K562 (cell line): ENCODE results near the gene ADAMTS15. TPM values are rescaled to one million over a fixed set of nuclear protein-coding genes. Genes with fewer than 3 reads are reported as not detected.

ENCODE experiments used
- ATAC-seq: fragments of 200-7000 bp; cut with Tn5 transposase; 3 replicates; pipeline ENCODE4 v1.9.1; 2020; ENCODE audit warnings: moderate library complexity
- BruUV-seq: library from RNA; stranded (reverse); fragments of 400-500 nt; replicated peaks from 2 replicates; lab custom pipeline; 2021; lab: Mats Ljungman, UMichigan
- CTCF ChIA-PET: fragments of 300-600 bp; formaldehyde crosslinking; extraction: SDS; loops from one replicate; lab custom pipeline; 2021; ENCODE audit warnings: low intra/inter-chr PET ratio; lab: Yijun Ruan, JAX
- POLR2A ChIA-PET: fragments of 300-600, 350-650 bp; sonication (Branson Sonifier 250); formaldehyde crosslinking; extraction: SDS; loops from one replicate; lab custom pipeline; 2021; ENCODE audit warnings: antibody characterized with exemption, inconsistent platforms; lab: Yijun Ruan, JAX
- DNase-seq, 4 experiments: peaks; one replicate each; pipeline versions ENCODE4 v3.0.0 to v3.0.0-alpha.2; 2011 to 2018; ENCODE audit warnings: low spot score in 3 of 4, mixed read lengths in 3 of 4; ENCODE audit errors: extremely low read depth in 1 of 4
- FAIRE-seq: peaks from 2 replicates; lab custom pipeline; 2011; peaks lifted over from hg19 to GRCh38; lab: Jason Lieb, UNC
- H2AFZ ChIP-seq: 2 replicates; pipeline ENCODE4 v1.6.0; 2011; ENCODE audit warnings: low read depth, low read length, control low read depth, inconsistent platforms
- H3K27ac ChIP-seq: fragments of 200-600 bp; 3 replicates; pipeline ENCODE4 v1.8.0; 2011; ENCODE audit warnings: low read depth, mild to moderate bottlenecking, control low read depth, inconsistent platforms, low read length, moderate library complexity, mixed read lengths; ENCODE audit errors: extremely low read depth
- H3K27me3 ChIP-seq, 2 experiments: fragments of 300-600 bp in 1 of 2; 2 replicates in 1 of 2; 3 replicates in 1 of 2; pipeline versions ENCODE4 v1.6.0 to v1.8.0; 2011; ENCODE audit warnings: inconsistent platforms in 2 of 2, low read length in 2 of 2, mild to moderate bottlenecking in 1 of 2, mixed read lengths in 1 of 2, moderate library complexity in 1 of 2; ENCODE audit not compliant: control insufficient read depth in 2 of 2, insufficient read depth in 2 of 2
- H3K36me3 ChIP-seq: fragments of 300-600 bp; 3 replicates; pipeline ENCODE4 v1.8.0; 2011; ENCODE audit warnings: mild to moderate bottlenecking, low read length, inconsistent platforms; ENCODE audit not compliant: control insufficient read depth, insufficient read depth
- H3K4me1 ChIP-seq, 2 experiments: fragments of 200-600 bp in 1 of 2; replicated peaks in 1 of 2; 2 replicates in 1 of 2; 3 replicates in 1 of 2; pipeline versions ENCODE4 v1.5.1 to v1.8.0; 2011; ENCODE audit warnings: inconsistent platforms in 2 of 2, low read length in 2 of 2, mild to moderate bottlenecking in 1 of 2, mixed read lengths in 1 of 2, moderate library complexity in 1 of 2; ENCODE audit not compliant: control insufficient read depth in 2 of 2, insufficient read depth in 2 of 2
- H3K4me2 ChIP-seq: 2 replicates; pipeline ENCODE4 v1.6.1; 2011; ENCODE audit warnings: low read length, control low read depth, inconsistent platforms, mixed read lengths; ENCODE audit not compliant: insufficient read depth
- H3K4me3 ChIP-seq: fragments of 200-600 bp; sonication (generic), shearing (Covaris generic); 2 replicates; pipeline ENCODE4 v1.5.1; 2016; ENCODE audit warnings: control low read depth, inconsistent platforms
- H3K79me2 ChIP-seq: fragments of 200-600 bp; 3 replicates; pipeline ENCODE4 v1.8.0; 2011; ENCODE audit warnings: low read length, inconsistent platforms; ENCODE audit not compliant: control insufficient read depth, insufficient read depth
- H3K9ac ChIP-seq, 2 experiments: 2 replicates each; pipeline versions ENCODE4 v1.6.0 to v1.6.1; 2011; ENCODE audit warnings: low read depth in 2 of 2, low read length in 2 of 2, control low read depth in 1 of 2, inconsistent platforms in 1 of 2, mild to moderate bottlenecking in 1 of 2, mixed read lengths in 1 of 2; ENCODE audit not compliant: insufficient read depth in 1 of 2
- H3K9me1 ChIP-seq: one replicate; pipeline ENCODE4 v1.6.0; 2011; ENCODE audit warnings: inconsistent platforms, mild to moderate bottlenecking, low read length, moderate library complexity; ENCODE audit not compliant: control insufficient read depth, insufficient read depth
- H3K9me3 ChIP-seq: replicated peaks from 2 replicates; pipeline ENCODE4 v1.5.1; 2011; ENCODE audit warnings: low read depth, low read length, inconsistent platforms; ENCODE audit not compliant: control insufficient read depth, insufficient read depth
- H4K20me1 ChIP-seq: replicated peaks from 2 replicates; pipeline ENCODE4 v1.6.1; 2011; ENCODE audit warnings: low read length, inconsistent platforms, mixed read lengths; ENCODE audit not compliant: control insufficient read depth, insufficient read depth
- AFF4 ChIP-seq: sonication (generic); formaldehyde crosslinking; IDR thresholded peaks from 2 replicates; pipeline ENCODE4 v1.8.0; 2023; ENCODE audit warnings: mild to moderate bottlenecking, missing genetic modification reagents
- ARNT ChIP-seq, 2 experiments: fragments of 450-650 bp; IDR thresholded peaks; 2 replicates each; pipeline ENCODE4 v1.6.1; 2016; ENCODE audit warnings: mild to moderate bottlenecking in 1 of 2
- FIP1L1 ChIP-seq: fragments of 200-400 bp; formaldehyde crosslinking; IDR thresholded peaks from 2 replicates; pipeline ENCODE4 v1.6.1; 2018; ENCODE audit warnings: mild to moderate bottlenecking, low read depth, low read length; ENCODE audit not compliant: poor library complexity, severe bottlenecking
- MCM5 ChIP-seq: fragments of 450-650 bp; IDR thresholded peaks from 2 replicates; pipeline ENCODE4 v1.6.1; 2016; ENCODE audit warnings: low read depth
- MIER1 ChIP-seq: fragments of 450-650 bp; IDR thresholded peaks from 2 replicates; pipeline ENCODE4 v1.6.1; 2016; ENCODE audit warnings: antibody characterized with exemption, mild to moderate bottlenecking, low read depth
- MYC ChIP-seq, 2 experiments: fragments of 250-450 bp in 1 of 2; sonication (Bioruptor Pico) in 1 of 2; IDR thresholded peaks; 2 replicates each; pipeline versions ENCODE4 v1.5.1 to v1.6.1; 2012 to 2021; ENCODE audit warnings: low read depth in 2 of 2, borderline replicate concordance in 1 of 2, improper control_type of control experiment in 1 of 2, low read length in 1 of 2, mild to moderate bottlenecking in 1 of 2, moderate library complexity in 1 of 2
- SRSF1 ChIP-seq: fragments of 200-400 bp; formaldehyde crosslinking; IDR thresholded peaks from 2 replicates; pipeline ENCODE4 v1.6.1; 2017; ENCODE audit warnings: mild to moderate bottlenecking, low read depth, low read length, moderate library complexity
- U2AF1 ChIP-seq: fragments of 200-400 bp; formaldehyde crosslinking; optimal IDR thresholded peaks from 2 replicates; pipeline ENCODE3; 2017; ENCODE audit warnings: mild to moderate bottlenecking, low read depth, low read length, moderate library complexity
- ZNF174 ChIP-seq: fragments of 250-450 bp; sonication (Bioruptor Pico); IDR thresholded peaks from 2 replicates; pipeline ENCODE4 v1.4.0; 2020; ENCODE audit warnings: mild to moderate bottlenecking
- ZNF217 ChIP-seq: sonication (generic); formaldehyde crosslinking; IDR thresholded peaks from 2 replicates; pipeline ENCODE4 v1.8.0; 2022; ENCODE audit warnings: mild to moderate bottlenecking, missing genetic modification reagents
- ZNF263 ChIP-seq: sonication (generic); formaldehyde crosslinking; IDR thresholded peaks from 2 replicates; pipeline ENCODE4 v1.8.0; 2022; ENCODE audit warnings: mild to moderate bottlenecking, missing genetic modification reagents, borderline replicate concordance
- ZNF551 ChIP-seq: fragments of 250-450 bp; sonication (Bioruptor Pico); IDR thresholded peaks from 2 replicates; pipeline ENCODE4 v1.5.0; 2021; ENCODE audit warnings: mild to moderate bottlenecking, moderate library complexity
- WGBS: fragments of 100-300 bp; shearing (Covaris generic); methylation state at CpG from one replicate; pipeline ENCODE4 v1.1.6; 2016; ENCODE audit warnings: low coverage, mixed read lengths; ENCODE audit not compliant: insufficient coverage; ENCODE audit errors: missing lambda C conversion rate; 5-methylcytosine and 5-hydroxymethylcytosine counted together
- in situ Hi-C: fragments of 300-500 bp; cut with MboI; formaldehyde crosslinking; loops from 4 replicates; pipeline ENCODE4 v1.15.0; 2018; ENCODE audit warnings: inconsistent platforms, mixed read lengths
- intact Hi-C: fragments of 100-400 bp; cut with micrococcal nuclease; formaldehyde crosslinking; loops from 2 replicates; pipeline ENCODE4 v1.14.2; 2022
- polyA plus RNA-seq, 8 experiments: library from polyadenylated mRNA; depleted of rRNA in 4 of 8; stranded (reverse) in 5 of 8; unstranded in 3 of 8; fragments of >200 nt; fragmentation: Nextera tagmentation in 2 of 8; fragmentation: Illumina TruSeq in 1 of 8; extraction: Ambion mirVana in 2 of 8; extraction: Trizol in 1 of 8; gene quantifications; 2 replicates each; pipeline versions ENCODE4 v1.2.1 to v1.2.3, GENCODE V29; 2011 to 2014; ENCODE audit warnings: inconsistent platforms in 1 of 8, missing spikeins in 1 of 8
- total RNA-seq, 7 experiments: library from RNA; depleted of rRNA in 6 of 7; stranded (reverse); fragments of >200 nt in 6 of 7; fragmentation: Illumina TruSeq in 2 of 7; extraction: Trizol in 2 of 7; gene quantifications; 2 replicates each; pipeline versions ENCODE4 v1.2.1 to v1.2.3, GENCODE V29; 2011 to 2021; ENCODE audit warnings: low replicate concordance in 1 of 7
- TF ChIP-seq, protein P1 (sequence below): sonication (generic); formaldehyde crosslinking; IDR thresholded peaks from 2 replicates; pipeline ENCODE4 v1.8.0; 2022; ENCODE audit warnings: mild to moderate bottlenecking, missing genetic modification reagents, borderline replicate concordance
- TF ChIP-seq, protein P2 (sequence below): sonication (generic); formaldehyde crosslinking; IDR thresholded peaks from 2 replicates; pipeline ENCODE4 v1.8.0; 2022; ENCODE audit warnings: missing genetic modification reagents, mild to moderate bottlenecking, borderline replicate concordance

ADAMTS15 gene
- total and polyA plus RNA-seq, 9 of the 15 experiments (the other 6 are each of a cell fraction or from before 2014, with no cell fraction given): 0.04 TPM; not detected in 8

DNA sequence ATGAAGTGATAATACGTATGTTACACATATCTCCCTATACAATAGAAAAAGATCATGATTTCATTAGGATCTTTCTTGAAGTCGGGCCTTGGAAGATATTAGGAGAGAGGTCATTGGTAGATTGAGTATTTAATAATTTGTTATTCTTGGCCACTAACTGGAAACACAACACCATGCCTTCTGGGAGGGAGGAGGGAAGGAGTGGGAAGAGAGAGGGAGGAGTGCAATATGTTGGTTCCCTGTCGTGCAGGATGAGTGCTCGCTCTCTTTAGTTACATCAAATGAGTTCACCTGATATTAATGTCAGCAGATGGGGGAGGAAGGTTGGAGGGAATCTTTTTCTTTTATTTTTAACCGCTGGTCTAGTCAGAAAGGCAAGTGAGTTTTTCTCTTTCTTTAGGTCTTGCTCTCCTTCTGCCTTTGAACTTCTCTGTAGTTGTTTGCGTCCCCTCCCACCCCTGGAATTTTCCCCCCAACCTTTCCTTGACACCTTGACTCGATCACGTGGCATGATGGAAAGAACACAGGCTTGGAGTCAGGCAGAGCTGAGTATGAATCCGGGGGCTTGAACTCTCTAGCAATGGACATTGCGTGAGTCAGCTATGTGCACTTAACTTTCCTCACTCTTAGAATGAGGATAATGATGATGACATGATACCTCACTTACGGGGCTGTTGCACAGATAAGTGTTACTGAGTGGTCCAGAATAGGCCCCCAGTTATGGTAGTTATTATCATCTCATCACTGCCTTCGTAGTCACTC is 6.2 kb downstream of the ADAMTS15 start:
- no peak overlapping the region for H3K9ac ChIP-seq
- H3K79me2 ChIP-seq: no peaks in the 10 kb centered on the region
- H3K9me1 ChIP-seq: no peaks in the 10 kb centered on the region
- H3K36me3 ChIP-seq: no peaks in the 10 kb centered on the region
- ChIA-PET POLR2A (no interaction called here), CTCF (no interaction called here)
- no TSS peak for BruUV-seq
- no peaks in the 10 kb centered on the region for H3K9me3 ChIP-seq
- intact Hi-C loops: no loop called here
- DNase-seq: no peak
- peaks cover 13 to 55% of the 10 kb centered on the region in 2 experiments; a peak in 4 of 5 replicates for H3K27me3 ChIP-seq
- no peak overlapping the region for H3K4me2 ChIP-seq
- no peaks in the 10 kb centered on the region for H4K20me1 ChIP-seq
- in situ Hi-C loops: no loop called here
- no peak overlapping the region for H3K27ac ChIP-seq
- no peak overlapping the region for H3K4me3 ChIP-seq
- ATAC-seq: no peak
- H3K4me1 ChIP-seq: no peaks in the 10 kb centered on the region
- FAIRE-seq: no peak
- 2% methylated on average over 12 of the region's 12 CpGs for WGBS
- no peak overlapping the region for H2AFZ ChIP-seq
- no peak for TF ChIP-seq ARNT (IDR thresholded peaks at IDR 0.05)
- no peak for TF ChIP-seq ZNF174 (CRISPR knock-in tag)
- TF ChIP-seq, protein P1, sequence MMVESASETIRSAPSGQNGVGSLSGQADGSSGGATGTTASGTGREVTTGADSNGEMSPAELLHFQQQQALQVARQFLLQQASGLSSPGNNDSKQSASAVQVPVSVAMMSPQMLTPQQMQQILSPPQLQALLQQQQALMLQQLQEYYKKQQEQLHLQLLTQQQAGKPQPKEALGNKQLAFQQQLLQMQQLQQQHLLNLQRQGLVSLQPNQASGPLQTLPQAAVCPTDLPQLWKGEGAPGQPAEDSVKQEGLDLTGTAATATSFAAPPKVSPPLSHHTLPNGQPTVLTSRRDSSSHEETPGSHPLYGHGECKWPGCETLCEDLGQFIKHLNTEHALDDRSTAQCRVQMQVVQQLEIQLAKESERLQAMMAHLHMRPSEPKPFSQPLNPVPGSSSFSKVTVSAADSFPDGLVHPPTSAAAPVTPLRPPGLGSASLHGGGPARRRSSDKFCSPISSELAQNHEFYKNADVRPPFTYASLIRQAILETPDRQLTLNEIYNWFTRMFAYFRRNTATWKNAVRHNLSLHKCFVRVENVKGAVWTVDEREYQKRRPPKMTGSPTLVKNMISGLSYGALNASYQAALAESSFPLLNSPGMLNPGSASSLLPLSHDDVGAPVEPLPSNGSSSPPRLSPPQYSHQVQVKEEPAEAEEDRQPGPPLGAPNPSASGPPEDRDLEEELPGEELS (CRISPR knock-in tag): no peak
- no peak for TF ChIP-seq MCM5
- TF ChIP-seq MYC (IDR thresholded peaks at IDR 0.05; ENCODE audit: low read depth, low read length): no peak
- no peak for TF ChIP-seq MYC (CRISPR knock-in tag; IDR thresholded peaks at IDR 0.05; ENCODE audit: borderline replicate concordance, low read depth)
- no peak for TF ChIP-seq AFF4 (CRISPR knock-in tag)
- no peak for TF ChIP-seq ZNF263 (CRISPR knock-in tag)
- TF ChIP-seq SRSF1: no peak
- TF ChIP-seq, protein P2, sequence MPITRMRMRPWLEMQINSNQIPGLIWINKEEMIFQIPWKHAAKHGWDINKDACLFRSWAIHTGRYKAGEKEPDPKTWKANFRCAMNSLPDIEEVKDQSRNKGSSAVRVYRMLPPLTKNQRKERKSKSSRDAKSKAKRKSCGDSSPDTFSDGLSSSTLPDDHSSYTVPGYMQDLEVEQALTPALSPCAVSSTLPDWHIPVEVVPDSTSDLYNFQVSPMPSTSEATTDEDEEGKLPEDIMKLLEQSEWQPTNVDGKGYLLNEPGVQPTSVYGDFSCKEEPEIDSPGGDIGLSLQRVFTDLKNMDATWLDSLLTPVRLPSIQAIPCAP: no peak
- TF ChIP-seq MIER1: no peak
- no peak for TF ChIP-seq ZNF217
- TF ChIP-seq U2AF1: no peak
- TF ChIP-seq FIP1L1: no peak
- no peak for TF ChIP-seq ZNF551 (CRISPR knock-in tag)
